Stimulated activated naive CD4-positive, alpha-beta T cell (primary cell): Measurements from ENCODE around the gene ASB16.
A peak's percentile ranks its signal among the peaks of the same experiment; 100 is the strongest.
"Not testable (repeated sequence)": the region's sequence is repeated elsewhere in the genome, so short reads cannot be mapped to it uniquely, and the experiment has no call there.

Source experiments
- DNase-seq, 6 experiments: peaks; one replicate each; lab custom pipeline; 2025; lab: John Stamatoyannopoulos, UW

ASB16 gene

GRCh38 chr17:44170499-44171201, at the start of gene ASB16:
Gene ASB16, plus strand, starts transcription at chr17:44170704. Its CDS starts 86 bp downstream, at chr17:44170790.
- no peak for DNase-seq

- DNase-seq: no peak
Observed at GRCh38 chr17:44120851-44121605, 49.5 kb upstream of the ASB16 start.

GRCh38 chr17:44121997-44122815, 48.3 kb upstream of the ASB16 start:
- DNase-seq: no peak

- peak in 2 of 6 experiments; percentile 39 to 49 for DNase-seq
Observed at GRCh38 chr17:44122816-44123355, 47.6 kb upstream of the ASB16 start.

- peak; percentile 93 to 96 (median 96) for DNase-seq
Observed at GRCh38 chr17:44123356-44124117, 47.0 kb upstream of the ASB16 start, which contains the start of gene HDAC5. Gene HDAC5, minus strand, starts transcription at chr17:44123641. Its CDS starts 6,126 bp downstream, at chr17:44117515.

- DNase-seq: no peak
Observed at GRCh38 chr17:44124118-44124438, 46.4 kb upstream of the ASB16 start.

GRCh38 chr17:44128383-44128782, 42.1 kb upstream of the ASB16 start:
- no peak for DNase-seq

GRCh38 chr17:44130693-44131349, 39.7 kb upstream of the ASB16 start:
- DNase-seq: no peak

GRCh38 chr17:44131372-44131771, 39.1 kb upstream of the ASB16 start:
- DNase-seq: not testable (repeated sequence)

- DNase-seq: no peak
Observed at GRCh38 chr17:44132275-44132821, 38.2 kb upstream of the ASB16 start.

- no peak for DNase-seq
Observed at GRCh38 chr17:44133918-44134476, 36.5 kb upstream of the ASB16 start.

- DNase-seq: no peak
Observed at GRCh38 chr17:44134752-44135568, 35.5 kb upstream of the ASB16 start.

- DNase-seq: no peak
Observed at GRCh38 chr17:44137891-44138709, 32.4 kb upstream of the ASB16 start.

GRCh38 chr17:44143921-44144320, 26.6 kb upstream of the ASB16 start:
- DNase-seq: not testable (repeated sequence)

- DNase-seq: no peak
Observed at GRCh38 chr17:44144966-44145739, 25.4 kb upstream of the ASB16 start.

- DNase-seq: no peak
Observed at GRCh38 chr17:44146375-44147346, 23.8 kb upstream of the ASB16 start.

GRCh38 chr17:44147812-44148211, 22.7 kb upstream of the ASB16 start:
- DNase-seq: no peak
